K562 (cell line): ENCODE results near the gene IL4I1.

ENCODE experiments used
- CTCF ChIP-seq, 3 experiments: IDR thresholded peaks in 2 of 3; conservative IDR thresholded peaks in 1 of 3; 2 replicates each; pipeline ENCODE4 v1.5.1; 2011 to 2012; ENCODE audit warnings: low read length in 3 of 3, mild to moderate bottlenecking in 3 of 3, control low read depth in 2 of 3, improper control_type of control experiment in 1 of 3, inconsistent platforms in 1 of 3, low read depth in 1 of 3, mixed read lengths in 1 of 3, moderate library complexity in 1 of 3; ENCODE audit not compliant: insufficient read depth in 2 of 3
- GTF2F1 ChIP-seq: IDR thresholded peaks from 2 replicates; pipeline ENCODE4 v1.6.1; 2011; ENCODE audit warnings: low read depth, low read length, improper control_type of control experiment
- MYC ChIP-seq, 2 experiments: fragments of 250-450 bp in 1 of 2; sonication (Bioruptor Pico) in 1 of 2; IDR thresholded peaks; 2 replicates each; pipeline versions ENCODE4 v1.5.1 to v1.6.1; 2012 to 2021; ENCODE audit warnings: low read depth in 2 of 2, borderline replicate concordance in 1 of 2, improper control_type of control experiment in 1 of 2, low read length in 1 of 2, mild to moderate bottlenecking in 1 of 2, moderate library complexity in 1 of 2
- RFX5 ChIP-seq: IDR thresholded peaks from 2 replicates; pipeline ENCODE4 v1.6.1; 2011; ENCODE audit warnings: low read depth, mild to moderate bottlenecking, improper control_type of control experiment, low read length
- ZNF644 ChIP-seq: fragments of 200-800 bp; sonication (Bioruptor generic); IDR thresholded peaks from 2 replicates; pipeline ENCODE4 v1.6.1; 2016; ENCODE audit warnings: low read depth, missing genetic modification characterization, missing compliant biosample characterization

GRCh38 chr19:49910179-49910578, 13.5 kb upstream of the IL4I1 start:
- TF ChIP-seq CTCF (IDR thresholded peaks at IDR 0.05 in 2 of 3, conservative IDR thresholded peaks at IDR 0.05 in 1 of 3; ENCODE audit: insufficient read depth in 2 of 3, low read depth in 1 of 3, low read length in 3 of 3) = no peak
- TF ChIP-seq GTF2F1 = no peak
- TF ChIP-seq ZNF644 (tag) = no peak
- no peak for TF ChIP-seq RFX5
- TF ChIP-seq MYC (IDR thresholded peaks at IDR 0.05; ENCODE audit: low read depth, low read length) = no peak
- no peak for TF ChIP-seq MYC (CRISPR knock-in tag; IDR thresholded peaks at IDR 0.05; ENCODE audit: borderline replicate concordance, low read depth)
